ENCODE results near the gene PCDHB1. TPM values are rescaled to one million over a fixed set of nuclear protein-coding genes. Genes with fewer than 3 reads are reported as not detected.
A peak's percentile ranks its signal among the peaks of the same experiment; 100 is the strongest.

Gene PCDHB1
- total RNA-seq, 1 experiment from 2014 or later: not detected

- no peak for TF ChIP-seq REST (IDR thresholded peaks at IDR 0.05; ENCODE audit: low read depth)
- TF ChIP-seq SRF (IDR thresholded peaks at IDR 0.05; ENCODE audit: low read depth): peak; percentile 73
- TF ChIP-seq TCF7L2 (IDR thresholded peaks at IDR 0.05; ENCODE audit: borderline replicate concordance, extremely low read depth, insufficient read depth, insufficient read length): peak; percentile 63
- no peak for TF ChIP-seq ZFX (IDR thresholded peaks at IDR 0.05)
- TF ChIP-seq POLR2AphosphoS5 (IDR thresholded peaks at IDR 0.05; ENCODE audit: low read depth, low read length): peak; percentile 58
- no peak for TF ChIP-seq EZH2phosphoT487 (IDR thresholded peaks at IDR 0.05; ENCODE audit: borderline replicate concordance)
- TF ChIP-seq EGR1 (IDR thresholded peaks at IDR 0.05; ENCODE audit: low read depth): no peak; the same call in 1 of the 2 replicates
- TF ChIP-seq SP1 (IDR thresholded peaks at IDR 0.05; ENCODE audit: low read depth): peak; percentile 96
- TF ChIP-seq SIN3A (IDR thresholded peaks at IDR 0.05; ENCODE audit: low read depth): peak; percentile 95
- peak; percentile 90 for TF ChIP-seq FOSL1 (IDR thresholded peaks at IDR 0.05; ENCODE audit: low read depth)
- peak; percentile 72 for TF ChIP-seq CEBPB (IDR thresholded peaks at IDR 0.05; ENCODE audit: low read depth)
- no peak for TF ChIP-seq CTCF (IDR thresholded peaks at IDR 0.05 in 2 of 3, conservative IDR thresholded peaks at IDR 0.05 in 1 of 3; ENCODE audit: borderline replicate concordance in 1 of 3, insufficient read depth in 1 of 3, low read depth in 2 of 3, low read length in 2 of 3)
Measured at GRCh38 chr5:141003791-141004611, 47.2 kb upstream of the PCDHB1 start (continued).
